Glutamatergic neuron (in vitro differentiated cells): Measurements from ENCODE around the gene ACVR2A. TPM values are rescaled to one million over a fixed set of nuclear protein-coding genes. Genes with fewer than 3 reads are reported as not detected.

ENCODE experiments used
- DNase-seq: peaks from one replicate; pipeline ENCODE4 v3.0.0; 2022
- H3K27ac Mint-ChIP-seq: one replicate; pipeline ENCODE4 v1.8.0; 2020; ENCODE audit warnings: mild to moderate bottlenecking, mixed read lengths, inconsistent platforms; ENCODE audit not compliant: unreplicated experiment
- H3K27me3 Mint-ChIP-seq: one replicate; pipeline ENCODE4 v1.8.0; 2020; ENCODE audit warnings: mild to moderate bottlenecking, moderate library complexity, mixed read lengths, inconsistent platforms; ENCODE audit not compliant: unreplicated experiment
- H3K36me3 Mint-ChIP-seq: one replicate; pipeline ENCODE4 v1.8.0; 2020; ENCODE audit warnings: mild to moderate bottlenecking, mixed read lengths, inconsistent platforms; ENCODE audit not compliant: unreplicated experiment
- H3K4me1 Mint-ChIP-seq: one replicate; pipeline ENCODE4 v1.8.0; 2020; ENCODE audit warnings: mild to moderate bottlenecking, low read depth, mixed read lengths, inconsistent platforms; ENCODE audit not compliant: unreplicated experiment
- H3K4me3 Mint-ChIP-seq: one replicate; pipeline ENCODE4 v1.8.0; 2020; ENCODE audit warnings: mild to moderate bottlenecking, mixed read lengths, inconsistent platforms; ENCODE audit not compliant: unreplicated experiment
- H3K9me3 Mint-ChIP-seq: one replicate; pipeline ENCODE4 v1.8.0; 2020; ENCODE audit warnings: mild to moderate bottlenecking, moderate library complexity, mixed read lengths, inconsistent platforms; ENCODE audit not compliant: unreplicated experiment
- total RNA-seq: library from RNA; stranded (reverse); fragmentation: NEBNext Ultra II Directional; extraction: Animal tissue kit (Norgen Biotek cat#: 25700); gene quantifications from one replicate; pipeline ENCODE4 v1.2.1, GENCODE V29; 2021; ENCODE audit not compliant: unreplicated experiment
- TF ChIP-seq, protein P1 (sequence below): fragments of 200-600 bp; sonication (generic); IDR thresholded peaks from one replicate; pipeline ENCODE4 v1.5.0; 2021; ENCODE audit not compliant: partially characterized antibody, unreplicated experiment

Gene ACVR2A
- total RNA-seq, 1 donor from 2014 or later: 110 TPM

GRCh38 chr2:147916067-147916466, 71.2 kb downstream of the ACVR2A start:
- Mint-ChIP-seq H3K27ac (no peak overlapping the region), H3K9me3 (peaks cover 2% of the 10 kb centered on the region), H3K4me1 (peaks cover 9% of the 10 kb centered on the region), H3K27me3 (no peaks in the 10 kb centered on the region), H3K36me3 (no peaks in the 10 kb centered on the region), H3K4me3 (no peak overlapping the region)
- no peak for DNase-seq
- TF ChIP-seq, protein P1, sequence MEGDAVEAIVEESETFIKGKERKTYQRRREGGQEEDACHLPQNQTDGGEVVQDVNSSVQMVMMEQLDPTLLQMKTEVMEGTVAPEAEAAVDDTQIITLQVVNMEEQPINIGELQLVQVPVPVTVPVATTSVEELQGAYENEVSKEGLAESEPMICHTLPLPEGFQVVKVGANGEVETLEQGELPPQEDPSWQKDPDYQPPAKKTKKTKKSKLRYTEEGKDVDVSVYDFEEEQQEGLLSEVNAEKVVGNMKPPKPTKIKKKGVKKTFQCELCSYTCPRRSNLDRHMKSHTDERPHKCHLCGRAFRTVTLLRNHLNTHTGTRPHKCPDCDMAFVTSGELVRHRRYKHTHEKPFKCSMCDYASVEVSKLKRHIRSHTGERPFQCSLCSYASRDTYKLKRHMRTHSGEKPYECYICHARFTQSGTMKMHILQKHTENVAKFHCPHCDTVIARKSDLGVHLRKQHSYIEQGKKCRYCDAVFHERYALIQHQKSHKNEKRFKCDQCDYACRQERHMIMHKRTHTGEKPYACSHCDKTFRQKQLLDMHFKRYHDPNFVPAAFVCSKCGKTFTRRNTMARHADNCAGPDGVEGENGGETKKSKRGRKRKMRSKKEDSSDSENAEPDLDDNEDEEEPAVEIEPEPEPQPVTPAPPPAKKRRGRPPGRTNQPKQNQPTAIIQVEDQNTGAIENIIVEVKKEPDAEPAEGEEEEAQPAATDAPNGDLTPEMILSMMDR: no peak

DNA sequence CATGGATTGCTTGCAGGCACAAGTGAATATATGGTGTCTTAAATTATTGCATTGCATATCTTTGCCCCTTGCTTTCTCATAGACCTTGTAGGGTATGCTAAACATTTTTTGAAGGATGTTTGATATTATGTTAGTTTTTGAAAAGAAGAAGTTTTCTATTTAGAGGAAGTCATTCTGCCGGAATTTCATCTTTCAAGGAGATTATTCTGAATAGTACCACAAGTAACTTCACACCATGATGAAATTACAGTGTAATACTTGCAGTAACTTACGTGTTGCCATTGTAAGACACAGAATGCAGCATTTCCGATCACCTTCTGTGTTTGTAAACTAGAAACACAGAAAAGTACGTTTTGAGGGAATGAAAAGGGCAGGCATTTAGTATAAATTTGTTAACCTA, 71.9 kb downstream of the ACVR2A start:
- no peak for DNase-seq
- Mint-ChIP-seq H3K27ac (no peak overlapping the region), H3K36me3 (no peaks in the 10 kb centered on the region), H3K4me3 (no peak overlapping the region), H3K27me3 (no peaks in the 10 kb centered on the region), H3K9me3 (peaks cover 2% of the 10 kb centered on the region), H3K4me1 (peaks cover 6% of the 10 kb centered on the region)
- TF ChIP-seq, protein P1: no peak

DNA sequence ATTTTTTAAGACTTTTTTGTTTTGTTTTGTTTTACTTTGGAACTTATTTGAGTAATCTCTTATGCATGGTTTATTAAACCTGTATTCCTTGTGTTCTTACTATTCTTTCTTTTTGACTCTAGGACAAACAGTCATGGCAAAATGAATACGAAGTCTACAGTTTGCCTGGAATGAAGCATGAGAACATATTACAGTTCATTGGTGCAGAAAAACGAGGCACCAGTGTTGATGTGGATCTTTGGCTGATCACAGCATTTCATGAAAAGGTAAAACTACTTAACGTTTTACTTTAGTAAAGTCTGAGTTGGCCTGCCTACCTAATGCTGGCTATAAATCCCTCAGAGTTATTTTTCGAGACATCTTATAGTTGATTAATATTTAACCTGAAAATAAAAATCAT, 72.3 kb downstream of the ACVR2A start:
- no peak overlapping the region for H3K4me3 Mint-ChIP-seq
- H3K9me3 Mint-ChIP-seq: peaks cover 2% of the 10 kb centered on the region
- TF ChIP-seq, protein P1: no peak
- no peak overlapping the region for H3K27ac Mint-ChIP-seq
- no peaks in the 10 kb centered on the region for H3K36me3 Mint-ChIP-seq
- no peaks in the 10 kb centered on the region for H3K27me3 Mint-ChIP-seq
- H3K4me1 Mint-ChIP-seq: peaks cover 6% of the 10 kb centered on the region
- DNase-seq: no peak

GRCh38 chr2:147923846-147924245, 79.0 kb downstream of the ACVR2A start:
- H3K27me3 Mint-ChIP-seq: no peaks in the 10 kb centered on the region
- no peak overlapping the region for H3K27ac Mint-ChIP-seq
- TF ChIP-seq, protein P1: no peak
- H3K36me3 Mint-ChIP-seq: peaks cover 7% of the 10 kb centered on the region
- H3K9me3 Mint-ChIP-seq: peaks cover 1% of the 10 kb centered on the region
- no peak overlapping the region for H3K4me3 Mint-ChIP-seq
- no peaks in the 10 kb centered on the region for H3K4me1 Mint-ChIP-seq
- DNase-seq: no peak

DNA sequence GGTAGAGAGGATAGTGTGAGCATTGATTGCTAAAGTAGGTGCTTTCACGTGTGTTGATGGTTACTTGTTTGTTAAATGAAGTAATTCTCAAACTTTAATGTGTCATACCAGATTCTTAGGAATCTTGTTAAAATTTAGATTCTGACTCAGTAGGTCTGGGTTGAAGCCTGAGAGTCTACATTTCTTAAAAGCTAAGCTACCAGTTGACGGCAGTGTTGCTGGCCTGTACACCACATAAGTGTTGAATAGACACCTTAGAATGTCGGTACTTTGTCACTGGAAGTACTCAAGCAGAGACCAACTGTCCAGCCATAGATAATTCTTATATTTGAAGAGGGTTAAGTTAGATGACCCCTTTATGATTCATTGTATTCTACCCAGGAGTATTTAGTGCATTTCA, 79.8 kb downstream of the ACVR2A start:
- Mint-ChIP-seq H3K9me3 (peaks cover 1% of the 10 kb centered on the region), H3K4me1 (no peaks in the 10 kb centered on the region), H3K27ac (no peak overlapping the region), H3K36me3 (peaks cover 7% of the 10 kb centered on the region), H3K4me3 (no peak overlapping the region), H3K27me3 (peaks cover 2% of the 10 kb centered on the region)
- no peak for DNase-seq
- TF ChIP-seq, protein P1: no peak
